Transverse colon (tissue), 3 donors: Measurements from ENCODE around the gene BABAM1.

Experiments
- POLR2A ChIP-seq: fragments of 450-650 bp; IDR thresholded peaks from one replicate; pipeline ENCODE4 v1.6.1; 2016; ENCODE audit warnings: antibody characterized with exemption, mild to moderate bottlenecking, moderate library complexity
- TF ChIP-seq, protein P1 (sequence below), 5 experiments: fragments of 200-600 bp in 3 of 5; fragments of 450-650 bp in 2 of 5; sonication (generic) in 3 of 5; IDR thresholded peaks; 1 replicate in 2 of 5; 2 replicates in 3 of 5; pipeline ENCODE4 v1.5.1; 2016 to 2017; ENCODE audit warnings: antibody characterized with exemption in 5 of 5, inconsistent platforms in 3 of 5, mild to moderate bottlenecking in 2 of 5, moderate library complexity in 1 of 5

DNA sequence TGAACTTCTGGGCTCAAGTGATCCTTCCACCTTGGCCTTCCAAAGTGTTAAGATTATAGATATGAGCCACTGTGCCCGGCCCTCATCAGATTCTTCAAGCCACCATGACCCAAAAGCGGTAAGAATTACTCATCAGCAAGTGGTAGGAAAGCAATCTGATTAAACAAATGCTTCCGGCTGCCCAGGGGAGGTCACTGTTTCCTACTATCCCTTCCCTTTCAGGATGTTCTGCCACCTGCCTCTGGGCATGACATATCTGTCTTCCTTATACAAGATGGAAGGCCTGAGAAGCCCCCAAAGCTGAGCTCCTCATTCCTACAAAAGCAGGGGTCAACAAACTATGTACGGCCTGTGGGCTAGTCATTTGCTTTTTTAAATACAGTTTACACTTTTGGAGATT lies 29.0 kb downstream of the BABAM1 start:
- TF ChIP-seq, protein P1, sequence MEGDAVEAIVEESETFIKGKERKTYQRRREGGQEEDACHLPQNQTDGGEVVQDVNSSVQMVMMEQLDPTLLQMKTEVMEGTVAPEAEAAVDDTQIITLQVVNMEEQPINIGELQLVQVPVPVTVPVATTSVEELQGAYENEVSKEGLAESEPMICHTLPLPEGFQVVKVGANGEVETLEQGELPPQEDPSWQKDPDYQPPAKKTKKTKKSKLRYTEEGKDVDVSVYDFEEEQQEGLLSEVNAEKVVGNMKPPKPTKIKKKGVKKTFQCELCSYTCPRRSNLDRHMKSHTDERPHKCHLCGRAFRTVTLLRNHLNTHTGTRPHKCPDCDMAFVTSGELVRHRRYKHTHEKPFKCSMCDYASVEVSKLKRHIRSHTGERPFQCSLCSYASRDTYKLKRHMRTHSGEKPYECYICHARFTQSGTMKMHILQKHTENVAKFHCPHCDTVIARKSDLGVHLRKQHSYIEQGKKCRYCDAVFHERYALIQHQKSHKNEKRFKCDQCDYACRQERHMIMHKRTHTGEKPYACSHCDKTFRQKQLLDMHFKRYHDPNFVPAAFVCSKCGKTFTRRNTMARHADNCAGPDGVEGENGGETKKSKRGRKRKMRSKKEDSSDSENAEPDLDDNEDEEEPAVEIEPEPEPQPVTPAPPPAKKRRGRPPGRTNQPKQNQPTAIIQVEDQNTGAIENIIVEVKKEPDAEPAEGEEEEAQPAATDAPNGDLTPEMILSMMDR (IDR thresholded peaks at IDR 0.05) = no peak
- TF ChIP-seq POLR2A = no peak
